Neural crest cell (in vitro differentiated cells): ENCODE data around the gene ZBTB12. TPM values are rescaled to one million over a fixed set of nuclear protein-coding genes. Genes with fewer than 3 reads are reported as not detected.

Experiments used
- DNase-seq: peaks from one replicate; pipeline ENCODE4 v3.0.0; 2021; ENCODE audit warnings: low read depth, mixed read lengths, low spot score
- H3K27ac Mint-ChIP-seq: one replicate; pipeline ENCODE4 v1.8.0; 2021; ENCODE audit warnings: mild to moderate bottlenecking, mixed read lengths; ENCODE audit not compliant: unreplicated experiment
- H3K27me3 Mint-ChIP-seq: 2 replicates; pipeline ENCODE4 v1.8.0; 2021; ENCODE audit warnings: low read depth, mild to moderate bottlenecking, mixed read lengths
- H3K36me3 Mint-ChIP-seq: 2 replicates; pipeline ENCODE4 v1.8.0; 2021; ENCODE audit warnings: low read depth, mild to moderate bottlenecking, mixed read lengths
- H3K4me1 Mint-ChIP-seq: 2 replicates; pipeline ENCODE4 v1.8.0; 2021; ENCODE audit warnings: mixed read lengths
- H3K4me3 Mint-ChIP-seq: one replicate; pipeline ENCODE4 v1.8.0; 2021; ENCODE audit warnings: mild to moderate bottlenecking, mixed read lengths
- H3K9me3 Mint-ChIP-seq: 2 replicates; pipeline ENCODE4 v1.8.0; 2021; ENCODE audit warnings: mixed read lengths
- total RNA-seq: library from RNA; stranded (reverse); gene quantifications from 2 replicates; pipeline ENCODE4 v1.2.1, GENCODE V29; 2021
- TF ChIP-seq, protein P1 (sequence below): fragments of 200-600 bp; sonication (generic); conservative IDR thresholded peaks from 2 replicates; pipeline ENCODE4 v1.5.0; 2021; ENCODE audit warnings: antibody characterized with exemption, mild to moderate bottlenecking

ZBTB12 gene
- total RNA-seq, 1 donor from 2014 or later, result 60.8 TPM

DNA sequence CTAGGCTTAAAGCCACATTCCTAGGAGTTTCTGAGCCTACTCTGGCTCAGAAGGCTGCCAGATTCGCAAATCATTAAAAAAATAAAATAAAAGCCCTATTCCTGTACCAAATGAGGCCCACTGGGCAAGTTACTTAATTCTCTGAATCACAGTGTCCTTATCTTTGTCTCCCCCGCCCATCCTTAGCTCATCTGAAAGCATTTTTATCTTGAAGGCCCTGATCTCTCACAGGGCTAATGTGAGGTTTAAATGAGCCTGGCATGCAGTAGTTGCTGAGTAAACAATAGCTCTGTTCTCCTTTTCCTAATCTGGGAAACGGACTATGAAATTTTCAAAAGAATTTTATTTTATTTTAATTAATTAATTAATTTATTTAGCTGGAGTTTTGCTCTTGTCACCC, 2.1 kb upstream of the ZBTB12 start:
- DNase-seq, result no peak
- Mint-ChIP-seq H3K36me3 (no peaks in the 10 kb centered on the region), H3K27me3 (peaks cover 14% of the 10 kb centered on the region), H3K9me3 (no peaks in the 10 kb centered on the region), H3K4me3 (peak overlapping the region; percentile 55), H3K27ac (no peak overlapping the region), H3K4me1 (peaks cover 26% of the 10 kb centered on the region)
- TF ChIP-seq, protein P1, sequence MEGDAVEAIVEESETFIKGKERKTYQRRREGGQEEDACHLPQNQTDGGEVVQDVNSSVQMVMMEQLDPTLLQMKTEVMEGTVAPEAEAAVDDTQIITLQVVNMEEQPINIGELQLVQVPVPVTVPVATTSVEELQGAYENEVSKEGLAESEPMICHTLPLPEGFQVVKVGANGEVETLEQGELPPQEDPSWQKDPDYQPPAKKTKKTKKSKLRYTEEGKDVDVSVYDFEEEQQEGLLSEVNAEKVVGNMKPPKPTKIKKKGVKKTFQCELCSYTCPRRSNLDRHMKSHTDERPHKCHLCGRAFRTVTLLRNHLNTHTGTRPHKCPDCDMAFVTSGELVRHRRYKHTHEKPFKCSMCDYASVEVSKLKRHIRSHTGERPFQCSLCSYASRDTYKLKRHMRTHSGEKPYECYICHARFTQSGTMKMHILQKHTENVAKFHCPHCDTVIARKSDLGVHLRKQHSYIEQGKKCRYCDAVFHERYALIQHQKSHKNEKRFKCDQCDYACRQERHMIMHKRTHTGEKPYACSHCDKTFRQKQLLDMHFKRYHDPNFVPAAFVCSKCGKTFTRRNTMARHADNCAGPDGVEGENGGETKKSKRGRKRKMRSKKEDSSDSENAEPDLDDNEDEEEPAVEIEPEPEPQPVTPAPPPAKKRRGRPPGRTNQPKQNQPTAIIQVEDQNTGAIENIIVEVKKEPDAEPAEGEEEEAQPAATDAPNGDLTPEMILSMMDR, result no peak

DNA sequence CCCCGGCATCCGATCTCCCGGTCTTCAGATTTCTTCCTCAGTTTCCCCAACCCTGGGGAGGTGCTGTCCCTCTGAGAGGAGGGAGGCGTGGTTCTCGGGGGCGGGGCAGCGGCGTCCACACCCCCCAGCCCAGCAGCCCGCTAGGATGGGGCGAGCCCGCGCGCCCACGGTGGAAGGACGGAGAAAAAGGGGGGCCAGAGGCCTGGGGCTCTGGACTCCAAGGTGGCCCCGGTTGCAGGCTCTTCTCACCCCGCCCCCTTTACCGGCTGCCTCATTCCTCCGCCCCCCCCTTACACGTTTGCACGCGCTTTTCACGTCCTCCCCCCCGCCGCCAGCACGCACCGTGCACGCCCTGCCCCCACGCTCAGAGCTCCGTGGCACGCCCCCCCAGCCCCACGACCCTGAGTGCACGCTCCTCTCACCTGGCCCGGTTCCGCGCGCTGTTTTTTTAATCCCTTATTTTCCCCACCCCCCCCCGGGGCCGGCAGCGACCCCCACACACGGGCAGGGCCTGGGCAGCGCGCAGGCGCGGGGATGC, 402 bp downstream of the ZBTB12 start:
- peaks cover 13% of the 10 kb centered on the region for H3K27me3 Mint-ChIP-seq
- TF ChIP-seq, protein P1, result no peak
- H3K4me3 Mint-ChIP-seq, result peak overlapping the region; percentile 89
- DNase-seq, result no peak
- H3K36me3 Mint-ChIP-seq, result no peaks in the 10 kb centered on the region
- H3K4me1 Mint-ChIP-seq, result peaks cover 39% of the 10 kb centered on the region
- no peaks in the 10 kb centered on the region for H3K9me3 Mint-ChIP-seq
- H3K27ac Mint-ChIP-seq, result no peak overlapping the region

DNA sequence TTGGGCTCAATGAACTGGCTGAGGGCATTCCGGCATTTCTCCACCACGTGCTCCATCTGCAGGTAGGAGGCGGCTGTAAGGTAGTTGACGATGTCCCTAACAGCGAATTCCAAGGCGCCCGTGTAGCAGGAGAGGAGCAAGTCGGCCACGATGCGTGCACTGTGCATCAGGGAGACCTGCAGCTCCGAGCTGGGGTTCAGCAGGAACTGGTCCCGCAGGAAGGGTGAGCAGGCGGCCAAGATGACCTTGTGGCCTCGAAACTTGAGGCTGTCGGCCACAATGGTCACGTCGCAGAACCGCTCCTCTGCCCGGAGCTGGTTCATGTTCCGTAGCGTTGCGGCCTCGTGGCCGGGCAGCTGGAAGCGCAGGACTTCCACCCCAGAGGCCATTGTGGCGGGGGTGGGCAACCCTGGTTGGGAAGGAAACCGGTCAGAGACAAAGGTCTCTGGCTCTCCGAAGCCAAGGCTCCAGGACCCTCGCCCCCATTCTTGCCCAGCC, 920 bp downstream of the ZBTB12 start:
- Mint-ChIP-seq H3K4me1 (peaks cover 39% of the 10 kb centered on the region), H3K27me3 (peaks cover 7% of the 10 kb centered on the region), H3K27ac (peak overlapping the region; percentile 27), H3K9me3 (no peaks in the 10 kb centered on the region), H3K4me3 (peak overlapping the region; percentile 89), H3K36me3 (no peaks in the 10 kb centered on the region)
- no peak for DNase-seq
- TF ChIP-seq, protein P1, result no peak

DNA sequence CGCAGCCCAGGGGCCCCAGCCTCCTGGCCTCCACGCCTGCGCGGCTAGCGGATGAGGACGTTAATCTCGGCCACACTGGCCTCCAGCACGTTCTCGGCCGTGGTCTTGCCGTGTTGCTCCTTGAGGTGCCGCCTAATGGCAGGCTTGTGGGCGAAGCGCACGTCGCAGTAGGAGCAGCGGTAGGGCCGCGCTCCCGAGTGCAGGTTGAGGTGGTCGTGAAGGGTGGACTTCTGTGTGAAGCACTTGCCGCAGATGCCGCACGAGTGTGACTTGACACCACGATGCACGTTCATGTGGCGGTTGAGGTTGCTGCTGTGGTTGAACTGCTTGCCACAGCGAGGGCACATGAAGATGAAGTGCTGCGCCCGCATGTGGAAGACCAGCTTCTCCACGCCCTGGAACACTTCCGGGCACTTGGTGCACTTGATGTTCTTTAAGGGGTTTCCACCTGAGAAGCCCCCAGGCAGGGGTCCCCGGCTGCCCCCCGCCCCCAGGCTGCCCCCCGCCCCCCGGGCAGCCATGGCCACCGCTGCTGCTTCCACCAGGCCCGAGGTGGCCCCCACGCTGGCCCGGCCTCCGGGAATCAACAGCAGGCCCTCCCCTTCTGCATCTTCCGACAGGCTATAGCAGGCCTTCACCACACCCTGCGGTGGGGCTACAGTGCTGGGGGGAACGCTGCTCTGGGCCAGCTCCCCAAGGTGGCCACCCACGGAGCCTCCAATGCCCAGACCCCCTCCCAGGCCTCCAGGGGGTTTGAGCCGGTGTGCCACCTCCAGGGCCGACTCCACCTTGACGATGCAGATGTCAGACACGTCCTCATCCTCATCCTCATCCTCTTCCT, 1.8 kb downstream of the ZBTB12 start:
- Mint-ChIP-seq H3K9me3 (no peaks in the 10 kb centered on the region), H3K36me3 (no peaks in the 10 kb centered on the region), H3K4me3 (peak overlapping the region; percentile 95), H3K4me1 (peaks cover 44% of the 10 kb centered on the region), H3K27ac (no peak overlapping the region), H3K27me3 (peaks cover 6% of the 10 kb centered on the region)
- DNase-seq, result no peak
- TF ChIP-seq, protein P1, result no peak

DNA sequence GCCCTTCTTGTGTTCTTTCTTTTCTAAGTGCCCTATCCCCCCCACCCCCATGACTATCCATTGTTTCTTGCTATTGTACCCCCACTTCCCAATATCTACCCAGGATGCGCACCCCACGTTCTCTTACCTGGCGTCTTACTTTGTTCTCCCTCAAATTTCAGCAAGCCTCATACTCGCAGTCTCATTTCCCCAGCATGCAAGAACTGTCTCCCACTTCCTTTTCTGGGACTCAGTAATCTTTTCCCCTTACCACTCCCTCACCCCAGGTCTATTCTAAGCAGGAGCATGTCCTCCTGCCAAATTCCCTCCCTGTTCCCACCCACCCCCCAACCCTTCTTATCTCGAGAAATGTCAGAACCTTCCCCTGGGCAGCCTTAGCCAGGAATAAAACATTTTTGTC, 2.7 kb downstream of the ZBTB12 start:
- TF ChIP-seq, protein P1, result no peak
- Mint-ChIP-seq H3K36me3 (no peaks in the 10 kb centered on the region), H3K9me3 (no peaks in the 10 kb centered on the region), H3K4me1 (peaks cover 44% of the 10 kb centered on the region), H3K4me3 (peak overlapping the region; percentile 95), H3K27me3 (peaks cover 3% of the 10 kb centered on the region), H3K27ac (no peak overlapping the region)
- no peak for DNase-seq
